HG03521 (cell line): ENCODE measurements around the gene UBE2B.

Experiments used
- ATAC-seq: cut with Tn5 transposase; IDR thresholded peaks from one replicate; pipeline ENCODE4 v1.9.1; 2021; ENCODE audit warnings: mild to moderate bottlenecking, moderate library complexity; ENCODE audit not compliant: unreplicated experiment

Gene UBE2B

DNA sequence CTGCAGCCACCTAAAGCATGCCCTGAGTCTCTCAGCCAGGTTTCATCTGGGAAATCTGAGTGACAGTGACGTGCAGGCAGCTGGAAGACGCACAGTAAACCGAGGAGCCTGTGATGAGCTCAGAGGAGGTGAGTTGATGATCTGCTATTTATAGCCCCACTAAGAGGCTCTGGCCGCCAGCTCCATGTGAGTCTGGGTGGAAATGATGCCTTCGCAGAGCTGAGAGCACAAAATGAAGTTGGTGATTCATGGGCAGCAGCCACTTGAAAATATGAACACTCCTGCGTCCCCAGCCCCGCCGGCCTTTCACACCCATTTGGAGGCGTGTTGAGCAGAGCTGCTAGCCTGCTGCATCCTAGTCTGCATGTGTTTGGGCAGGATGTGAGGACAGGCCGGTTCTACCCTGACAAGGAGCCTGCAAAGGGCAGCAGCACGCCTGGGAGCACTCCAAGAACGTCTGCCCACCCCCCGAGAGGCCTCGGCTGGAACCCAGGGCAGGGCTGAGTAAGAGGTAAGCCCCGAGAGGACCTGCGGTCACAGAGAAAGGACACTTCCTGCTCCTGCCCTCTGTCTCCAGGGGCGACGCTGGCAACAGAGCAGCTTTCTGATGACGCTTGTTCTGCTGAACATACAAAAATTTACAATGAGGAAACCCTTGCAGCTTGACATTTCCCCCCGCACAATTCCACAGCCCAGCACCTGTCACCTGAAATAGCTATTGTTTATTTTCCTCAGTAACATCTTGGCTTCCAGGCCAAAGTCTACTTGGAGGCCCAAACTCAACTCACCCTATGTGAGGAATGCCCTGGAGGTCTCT, 65.4 kb downstream of the UBE2B start:
- peak; percentile 93 for ATAC-seq

DNA sequence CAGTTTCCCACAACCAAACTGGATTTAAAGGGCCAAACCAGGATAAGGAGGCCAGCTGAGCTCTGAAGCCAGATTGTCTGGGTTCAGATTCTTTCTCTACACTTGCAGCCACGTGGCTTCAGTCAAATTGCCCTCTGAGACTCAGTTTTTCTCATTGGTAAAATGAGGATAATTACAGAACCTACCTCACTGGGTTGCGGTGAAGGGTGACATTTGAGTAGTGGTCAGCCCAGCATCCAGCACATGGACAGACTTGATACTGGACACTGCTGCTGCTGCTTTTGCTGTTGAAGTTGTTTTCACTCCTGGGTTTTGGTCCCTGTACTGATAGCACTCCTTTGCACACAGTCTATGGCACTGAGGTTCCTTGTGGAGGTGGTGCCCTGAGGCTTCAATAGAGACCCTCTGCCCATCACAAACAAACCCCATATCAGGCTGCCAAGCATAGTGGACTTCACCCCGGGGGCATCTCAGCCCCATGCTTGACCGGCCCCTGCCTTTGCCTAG, 66.0 kb downstream of the UBE2B start:
- no peak for ATAC-seq

GRCh38 chr5:134437847-134438581, 66.6 kb downstream of the UBE2B start:
- ATAC-seq = no peak

DNA sequence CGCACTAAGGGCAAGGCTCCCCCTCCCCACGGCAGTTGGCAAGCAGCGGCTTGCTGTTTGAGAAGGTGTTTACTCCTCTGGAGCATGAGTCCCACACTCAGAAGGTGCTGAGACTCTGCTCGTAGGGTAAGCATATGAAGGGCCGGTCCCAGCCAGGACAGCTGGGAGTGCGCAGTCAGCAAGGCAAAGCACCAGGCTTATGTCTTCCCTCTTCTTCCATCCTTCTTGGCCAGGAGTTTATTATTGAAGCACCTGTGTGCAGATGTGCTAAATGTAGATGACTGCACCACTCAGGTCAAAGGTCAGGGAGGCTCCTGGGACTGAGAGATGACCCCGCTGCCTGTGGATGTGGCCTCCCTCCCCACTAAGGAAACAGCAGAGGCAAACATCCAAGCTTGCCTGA, 67.4 kb downstream of the UBE2B start:
- no peak for ATAC-seq

- no peak for ATAC-seq
Measured at GRCh38 chr5:134439210-134439654, 67.9 kb downstream of the UBE2B start.

- ATAC-seq = no peak
Measured at GRCh38 chr5:134440201-134440755, 68.9 kb downstream of the UBE2B start.
